Mucosa of descending colon (tissue), 3 donors: ENCODE data around the gene MRPS14. TPM values are rescaled to one million over a fixed set of nuclear protein-coding genes. Genes with fewer than 3 reads are reported as not detected.
A peak's percentile ranks its signal among the peaks of the same experiment; 100 is the strongest.

Experiments used
- ATAC-seq: fragments of 200-7000 bp; cut with Tn5 transposase; one replicate; pipeline ENCODE4 v1.9.1; 2020; ENCODE audit warnings: mild to moderate bottlenecking, moderate library complexity
- DNase-seq, 3 donors: peaks; one replicate each; pipeline ENCODE4 v3.0.0-alpha.2; 2020
- H3K36me3 ChIP-seq: fragments of 200-600 bp; one replicate; pipeline ENCODE4 v1.8.0; 2021; ENCODE audit warnings: low read depth, mild to moderate bottlenecking
- H3K4me1 ChIP-seq: fragments of 200-600 bp; one replicate; pipeline ENCODE4 v1.8.0; 2021; ENCODE audit warnings: low read depth, mild to moderate bottlenecking
- H3K4me3 ChIP-seq: fragments of 200-600 bp; one replicate; pipeline ENCODE4 v1.8.0; 2021; ENCODE audit warnings: mild to moderate bottlenecking
- H3K9me3 ChIP-seq: fragments of 200-600 bp; one replicate; pipeline ENCODE4 v1.8.0; 2021; ENCODE audit warnings: mild to moderate bottlenecking
- CTCF ChIP-seq: fragments of 200-600 bp; IDR thresholded peaks from one replicate; pipeline ENCODE4 v1.8.0; 2022; ENCODE audit warnings: antibody characterized with exemption, mild to moderate bottlenecking
- intact Hi-C, 2 donors: fragments of 100-400 bp; cut with DNase I in 1 of 2; cut with micrococcal nuclease in 1 of 2; formaldehyde crosslinking; loops; one replicate each; pipeline versions ENCODE4 v1.11.0 to v1.11.1; 2022; cut with DNase I, micrococcal nuclease
- total RNA-seq, 3 donors: library from RNA; stranded (reverse); fragmentation: NEBNext Ultra II Directional in 2 of 3; extraction: Animal tissue kit (Norgen Biotek cat#: 25700) in 2 of 3; gene quantifications; one replicate each; pipeline versions ENCODE4 v1.2.1 to v1.2.4, GENCODE V29; 2021 to 2023
- donor health status: DM: no; HTN: no; CAD: no; lungs with moderate emphysema.
- donor health status: DM: no; HTN: no; CAD: no.
- donor health status: DM: no; HTN: yes; CAD: no.

MRPS14 gene
- total RNA-seq, 3 donors from 2014 or later = 24.0 to 29.5 (median 26.2) TPM

- intact Hi-C loops = no loop called here
- no peak for DNase-seq
- Histone ChIP-seq H3K9me3 (no peaks in the 10 kb centered on the region), H3K4me1 (peaks cover 27% of the 10 kb centered on the region), H3K4me3 (no peak overlapping the region), H3K36me3 (no peaks in the 10 kb centered on the region)
- no peak for ATAC-seq
- TF ChIP-seq CTCF = no peak
These were observed 20.2 kb downstream of the MRPS14 start for GRCh38 chr1:175002910-175003517.

- no peak for ATAC-seq
- TF ChIP-seq CTCF = no peak
- no peaks in the 10 kb centered on the region for H3K36me3 ChIP-seq
- no peaks in the 10 kb centered on the region for H3K9me3 ChIP-seq
- H3K4me1 ChIP-seq = peaks cover 32% of the 10 kb centered on the region
- DNase-seq = no peak
- peak overlapping the region; percentile 92 for H3K4me3 ChIP-seq
- intact Hi-C loops = no loop called here
These were observed 22.5 kb downstream of the MRPS14 start for GRCh38 chr1:175000697-175001187.

GRCh38 chr1:174999936-175000696 is 23.1 kb downstream of the MRPS14 start, which contains the start of gene CACYBP:
Gene CACYBP, plus strand, starts transcription at chr1:174999947. Its CDS starts 234 bp downstream, at chr1:175000181.
- ATAC-seq = peak; percentile 16
- H3K36me3 ChIP-seq = no peaks in the 10 kb centered on the region
- H3K9me3 ChIP-seq = no peaks in the 10 kb centered on the region
- intact Hi-C loops = loop anchor here in 1 of 2 donors (10.0 kb wide), 1 partner anchor 225 kb away; no protein-coding TSS in a partner anchor
- TF ChIP-seq CTCF = no peak
- peaks cover 32% of the 10 kb centered on the region for H3K4me1 ChIP-seq
- DNase-seq = peak in 1 of 3 donors; percentile 54
- peak within 1 kb of the TSS; percentile 92 for H3K4me3 ChIP-seq

- Histone ChIP-seq H3K4me1 (peaks cover 31% of the 10 kb centered on the region), H3K36me3 (no peaks in the 10 kb centered on the region), H3K9me3 (no peaks in the 10 kb centered on the region), H3K4me3 (peak overlapping the region; percentile 92)
- peak; percentile 98 to 99 (median 98) for DNase-seq
- intact Hi-C loops = loop anchor here in 1 of 2 donors (10.0 kb wide), 1 partner anchor 225 kb away; no protein-coding TSS in a partner anchor
- ATAC-seq = peak; percentile 89
- TF ChIP-seq CTCF = no peak
These were observed 23.8 kb downstream of the MRPS14 start for GRCh38 chr1:174999216-174999935.

- peak overlapping the region; percentile 92 for H3K4me3 ChIP-seq
- intact Hi-C loops = loop anchor here in 1 of 2 donors (10.0 kb wide), 1 partner anchor 224 kb away; no protein-coding TSS in a partner anchor
- peak; percentile 55 for TF ChIP-seq CTCF
- DNase-seq = peak in 2 of 3 donors; percentile 55 to 64
- peaks cover 28% of the 10 kb centered on the region for H3K4me1 ChIP-seq
- ATAC-seq = peak; percentile 27
- no peaks in the 10 kb centered on the region for H3K9me3 ChIP-seq
- H3K36me3 ChIP-seq = no peaks in the 10 kb centered on the region
These were observed 24.5 kb downstream of the MRPS14 start for GRCh38 chr1:174998569-174999215.
